OCI-LY7 (cell line): ENCODE measurements around the gene ACCS. TPM values are rescaled to one million over a fixed set of nuclear protein-coding genes. Genes with fewer than 3 reads are reported as not detected.

Experiments used
- BruUV-seq: library from RNA; stranded (reverse); fragments of 400-500 nt; replicated peaks from 2 replicates; lab custom pipeline; 2021; lab: Mats Ljungman, UMichigan
- CTCF ChIA-PET: fragments of 300-600 bp; sonication (Branson Sonifier 250); formaldehyde crosslinking; loops from one replicate; lab custom pipeline; 2022; ENCODE audit warnings: antibody characterized with exemption; ENCODE audit not compliant: unreplicated experiment; lab: Charles Lee
- POLR2A ChIA-PET: fragments of 300-600 bp; sonication (Branson Sonifier 250); formaldehyde crosslinking; loops from one replicate; lab custom pipeline; 2022; ENCODE audit warnings: antibody characterized with exemption; lab: Charles Lee
- DNase-seq: peaks from one replicate; pipeline ENCODE4 v3.0.0-alpha.2; 2015; ENCODE audit warnings: low spot score
- H2AFZ ChIP-seq: fragments of 200-600 bp; sonication (generic), shearing (Covaris generic); 2 replicates; pipeline ENCODE4 v1.6.1; 2014; ENCODE audit warnings: mild to moderate bottlenecking, antibody characterized with exemption, low read length, moderate library complexity
- H3K27ac ChIP-seq: fragments of 200-600 bp; sonication (generic); 2 replicates; pipeline ENCODE4 v1.5.1; 2014; ENCODE audit warnings: mixed run types, low read depth, mild to moderate bottlenecking, moderate library complexity, low read length, inconsistent platforms; ENCODE audit not compliant: poor library complexity, severe bottlenecking
- H3K36me3 ChIP-seq: fragments of 200-600 bp; sonication (generic); 2 replicates; pipeline ENCODE4 v1.6.1; 2014; ENCODE audit warnings: mild to moderate bottlenecking, antibody characterized with exemption, low read length, moderate library complexity, mixed read lengths; ENCODE audit not compliant: insufficient read depth
- H3K4me1 ChIP-seq: fragments of 200-600 bp; sonication (generic); 2 replicates; pipeline ENCODE4 v1.5.1; 2014; ENCODE audit warnings: mild to moderate bottlenecking, low read length; ENCODE audit not compliant: insufficient read depth, poor library complexity, severe bottlenecking
- H3K4me2 ChIP-seq: fragments of 200-600 bp; sonication (generic); 2 replicates; pipeline ENCODE4 v1.6.1; 2014; ENCODE audit warnings: mild to moderate bottlenecking, low read length
- H3K4me3 ChIP-seq: fragments of 200-600 bp; sonication (generic); 2 replicates; pipeline ENCODE4 v1.5.1; 2014; ENCODE audit warnings: mild to moderate bottlenecking, low read depth, low read length; ENCODE audit not compliant: poor library complexity, severe bottlenecking
- H3K79me2 ChIP-seq: fragments of 200-600 bp; sonication (generic); 2 replicates; pipeline ENCODE4 v1.6.1; 2016; ENCODE audit warnings: low read depth, mild to moderate bottlenecking, low read length, moderate library complexity, mixed read lengths; ENCODE audit not compliant: insufficient read depth
- H3K9me2 ChIP-seq: fragments of 200-600 bp; sonication (generic); 2 replicates; pipeline ENCODE4 v1.6.1; 2016; ENCODE audit warnings: mild to moderate bottlenecking, low read length, mixed read lengths; ENCODE audit not compliant: insufficient read depth
- H3K9me3 ChIP-seq: fragments of 200-600 bp; sonication (generic); 2 replicates; pipeline ENCODE4 v1.6.1; 2014; ENCODE audit warnings: mild to moderate bottlenecking, mixed run types, low read length, mixed read lengths
- H4K20me1 ChIP-seq: fragments of 200-600 bp; sonication (generic); 2 replicates; pipeline ENCODE4 v1.6.1; 2014; ENCODE audit warnings: mild to moderate bottlenecking, antibody characterized with exemption, low read length, moderate library complexity, mixed read lengths; ENCODE audit not compliant: insufficient read depth
- CTCF ChIP-seq: fragments of 200-600 bp; sonication (generic); conservative IDR thresholded peaks from 2 replicates; pipeline ENCODE4 v1.5.1; 2014; ENCODE audit warnings: mild to moderate bottlenecking, antibody characterized with exemption, low read length, moderate library complexity, mixed read lengths
- EZH2phosphoT487 ChIP-seq: fragments of 200-600 bp; sonication (generic); IDR thresholded peaks from 2 replicates; pipeline ENCODE4 v1.6.1; 2018; ENCODE audit warnings: low read depth, borderline replicate concordance, mild to moderate bottlenecking, mixed run types, antibody characterized with exemption, low read length, moderate library complexity, mixed read lengths
- intact Hi-C: fragments of 100-400 bp; cut with micrococcal nuclease; formaldehyde crosslinking; loops from one replicate; pipeline ENCODE4 v1.10.0; 2022; ENCODE audit not compliant: unreplicated experiment
- total RNA-seq, 2 experiments: library from RNA; depleted of rRNA in 1 of 2; stranded (reverse); fragments of >200 nt in 1 of 2; shearing (Covaris generic) in 1 of 2; gene quantifications; 2 replicates each; pipeline ENCODE4 v1.2.3, GENCODE V29; 2014 to 2022

Gene ACCS
- total RNA-seq, 2 experiments from 2014 or later: not detected

GRCh38 chr11:44094260-44094868 is 28.3 kb downstream of the ACCS start:
- ChIA-PET CTCF (interaction anchor here (0.6 to 1.0 kb wide), 4 partner anchors 10 to 16 kb away, joined by 3 to 4 read pairs (median 3); no protein-coding TSS in a partner anchor), POLR2A (interaction anchor here (1.4 kb wide), 1 partner anchor 10 kb away, joined by 6 read pairs; no protein-coding TSS in a partner anchor)
- no peaks in the 10 kb centered on the region for H3K9me2 ChIP-seq
- peak; percentile 88 for DNase-seq
- H3K36me3 ChIP-seq: no peaks in the 10 kb centered on the region
- H3K4me2 ChIP-seq: peak overlapping the region; percentile 37; the same call in 1 of the 2 replicates
- no peak overlapping the region for H3K27ac ChIP-seq
- no peaks in the 10 kb centered on the region for H3K9me3 ChIP-seq
- peaks cover 6% of the 10 kb centered on the region for H3K4me1 ChIP-seq
- H4K20me1 ChIP-seq: no peaks in the 10 kb centered on the region
- no TSS peak for BruUV-seq
- H3K4me3 ChIP-seq: no peak overlapping the region
- intact Hi-C loops: loop anchor here (5.0 kb wide), 1 partner anchor 193 kb away; no protein-coding TSS in a partner anchor
- H3K79me2 ChIP-seq: no peaks in the 10 kb centered on the region
- peak; percentile 87 for TF ChIP-seq CTCF
- no peak for TF ChIP-seq EZH2phosphoT487
- peak overlapping the region; percentile 66; the same call in 1 of the 2 replicates for H2AFZ ChIP-seq

DNA sequence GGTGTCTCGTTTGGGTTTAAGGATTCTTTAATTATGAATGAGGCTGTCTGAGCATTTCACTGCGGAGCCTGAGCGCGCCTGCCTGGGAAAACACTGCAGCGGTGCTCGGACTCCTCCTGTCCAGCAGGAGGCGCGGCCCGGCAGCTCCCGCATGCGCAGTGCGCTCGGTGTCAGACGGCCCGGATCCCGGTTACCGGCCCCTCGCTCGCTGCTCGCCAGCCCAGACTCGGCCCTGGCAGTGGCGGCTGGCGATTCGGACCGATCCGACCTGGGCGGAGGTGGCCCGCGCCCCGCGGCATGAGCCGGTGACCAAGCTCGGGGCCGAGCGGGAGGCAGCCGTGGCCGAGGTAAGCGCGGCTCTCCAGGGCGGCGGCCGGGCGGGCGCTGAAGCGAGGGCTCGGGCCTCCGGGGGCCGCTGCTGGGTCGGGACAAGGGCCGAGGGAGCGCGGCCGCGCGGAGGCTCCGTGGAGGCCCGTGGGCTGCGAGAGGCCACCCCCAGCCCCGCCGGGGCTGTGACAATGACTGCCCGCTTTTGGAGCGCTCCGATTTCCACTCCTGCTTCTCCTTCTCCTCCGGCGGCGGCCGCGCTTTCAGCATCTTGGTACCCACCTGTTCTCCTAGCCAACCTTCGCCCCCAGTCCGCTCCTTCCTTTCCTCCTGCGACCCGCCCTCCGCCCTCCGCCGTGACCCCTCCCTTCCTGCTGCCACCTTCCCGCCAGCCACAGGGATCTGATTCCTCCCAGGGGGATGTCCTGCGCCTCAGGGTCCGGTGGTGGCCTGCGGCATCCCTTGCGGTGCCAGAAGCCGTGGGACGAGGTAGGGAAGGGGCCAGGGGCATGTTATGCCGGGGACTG is 29.7 kb downstream of the ACCS start, which contains the start of gene EXT2:
Gene EXT2, plus strand, starts transcription at position 173 of the 854 bp plus-strand sequence. CDS start 12,035 bp downstream, outside the sequence.
- Histone ChIP-seq H3K9me2 (no peaks in the 10 kb centered on the region), H3K4me3 (peak within 1 kb of the TSS; percentile 93), H3K79me2 (no peaks in the 10 kb centered on the region), H3K9me3 (no peaks in the 10 kb centered on the region), H3K36me3 (no peaks in the 10 kb centered on the region), H4K20me1 (no peaks in the 10 kb centered on the region), H3K27ac (no peak within 1 kb of the TSS), H2AFZ (peak within 1 kb of the TSS; percentile 72), H3K4me1 (peaks cover 6% of the 10 kb centered on the region), H3K4me2 (peak within 1 kb of the TSS; percentile 94)
- intact Hi-C loops: loop anchor here (1.0 kb wide), 1 partner anchor 443 kb away; no protein-coding TSS in a partner anchor
- no TSS peak for BruUV-seq
- CTCF ChIA-PET: no interaction called here
- DNase-seq: peak; percentile 87
- TF ChIP-seq EZH2phosphoT487 (no peak), CTCF (peak; percentile 82)
- POLR2A ChIA-PET: interaction anchor here (0.5 to 1.4 kb wide), 3 partner anchors 9 to 522 kb away, joined by 3 to 6 read pairs (median 3); no protein-coding TSS in a partner anchor
